Measurements from ENCODE around the gene ELAVL4.

GRCh38 chr1:50111503-50111902 lies 2.8 kb downstream of the ELAVL4 start:
- TF ChIP-seq POLR2A (IDR thresholded peaks at IDR 0.05) (no peak), CTCF (IDR thresholded peaks at IDR 0.05) (no peak)

All from uterus (tissue), 2 donors.